Neural progenitor cell (in vitro differentiated cells): ENCODE measurements around the gene NEK10. TPM values are rescaled to one million over a fixed set of nuclear protein-coding genes. Genes with fewer than 3 reads are reported as not detected.
A peak's percentile ranks its signal among the peaks of the same experiment; 100 is the strongest.

Source experiments
- DNase-seq: peaks from one replicate; pipeline ENCODE4 v3.0.0-alpha.2; 2016; ENCODE audit warnings: low spot score
- H2AFZ ChIP-seq: fragments of 200-600 bp; sonication (generic); replicated peaks from 2 replicates; pipeline ENCODE4 v1.6.1; 2016; ENCODE audit warnings: antibody characterized with exemption
- H3F3A ChIP-seq: fragments of 200-600 bp; sonication (generic); 2 replicates; pipeline ENCODE4 v1.6.1; 2016; ENCODE audit warnings: antibody characterized with exemption, low read depth
- H3K27ac ChIP-seq: fragments of 200-600 bp; sonication (generic); 2 replicates; pipeline ENCODE4 v1.5.1; 2016; ENCODE audit warnings: mild to moderate bottlenecking
- H3K27me3 ChIP-seq: fragments of 200-600 bp; sonication (generic); 2 replicates; pipeline ENCODE4 v1.6.1; 2016; ENCODE audit warnings: mild to moderate bottlenecking, moderate library complexity
- H3K36me3 ChIP-seq: fragments of 200-600 bp; sonication (generic); 2 replicates; pipeline ENCODE4 v1.5.1; 2016
- H3K4me1 ChIP-seq: fragments of 200-600 bp; sonication (generic); 2 replicates; pipeline ENCODE4 v1.6.1; 2016; ENCODE audit warnings: mixed run types
- H3K4me2 ChIP-seq: fragments of 200-600 bp; sonication (generic); 2 replicates; pipeline ENCODE4 v1.6.1; 2016
- H3K4me3 ChIP-seq: fragments of 200-600 bp; sonication (generic); 2 replicates; pipeline ENCODE4 v1.5.1; 2016
- H3K79me2 ChIP-seq: fragments of 200-600 bp; sonication (generic); 2 replicates; pipeline ENCODE4 v1.6.1; 2016; ENCODE audit warnings: low read depth
- H3K9ac ChIP-seq: fragments of 200-600 bp; sonication (generic); 2 replicates; pipeline ENCODE4 v1.6.1; 2016
- H3K9me3 ChIP-seq: fragments of 200-600 bp; sonication (generic); 2 replicates; pipeline ENCODE4 v1.5.1; 2016; ENCODE audit warnings: low read depth
- H4K20me1 ChIP-seq: fragments of 200-600 bp; sonication (generic); 2 replicates; pipeline ENCODE4 v1.6.1; 2016; ENCODE audit warnings: low read depth
- H3K27ac Mint-ChIP-seq: 3 replicates; pipeline ENCODE4 v1.8.0; 2021; ENCODE audit warnings: mixed read lengths
- H3K27me3 Mint-ChIP-seq: 2 replicates; pipeline ENCODE4 v1.8.0; 2022; ENCODE audit warnings: low read depth, mild to moderate bottlenecking, inconsistent platforms, moderate library complexity, mixed read lengths; ENCODE audit not compliant: insufficient read depth
- H3K36me3 Mint-ChIP-seq: 3 replicates; pipeline ENCODE4 v1.8.0; 2021; ENCODE audit warnings: mixed read lengths
- H3K4me1 Mint-ChIP-seq: 3 replicates; pipeline ENCODE4 v1.8.0; 2021; ENCODE audit warnings: mixed read lengths
- H3K4me3 Mint-ChIP-seq: 3 replicates; pipeline ENCODE4 v1.8.0; 2021; ENCODE audit warnings: mild to moderate bottlenecking, moderate library complexity, mixed read lengths
- H3K9me3 Mint-ChIP-seq: 3 replicates; pipeline ENCODE4 v1.8.0; 2020; ENCODE audit warnings: mixed read lengths
- CTCF ChIP-seq: fragments of 200-600 bp; sonication (generic); IDR thresholded peaks from 2 replicates; pipeline ENCODE4 v1.5.1; 2017; ENCODE audit warnings: antibody characterized with exemption, mild to moderate bottlenecking
- EZH2 ChIP-seq: fragments of 200-600 bp; sonication (generic); IDR thresholded peaks from 2 replicates; pipeline ENCODE4 v1.6.1; 2017; ENCODE audit warnings: antibody characterized with exemption, mild to moderate bottlenecking, moderate library complexity
- EZH2phosphoT487 ChIP-seq: fragments of 200-600 bp; sonication (generic); IDR thresholded peaks from 2 replicates; pipeline ENCODE4 v1.6.1; 2017; ENCODE audit warnings: antibody characterized with exemption
- total RNA-seq: library from RNA; depleted of rRNA; stranded (reverse); fragments of >200 nt; gene quantifications from 2 replicates; pipeline ENCODE4 v1.2.3, GENCODE V29; 2015; ENCODE audit warnings: low replicate concordance

Gene NEK10
- total RNA-seq, 1 donor from 2014 or later: 0.54 TPM

- no peaks in the 10 kb centered on the region for H3K27me3 ChIP-seq
- Mint-ChIP-seq H3K9me3 (no peaks in the 10 kb centered on the region), H3K27ac (no peak overlapping the region), H3K4me1 (peaks cover 7% of the 10 kb centered on the region), H3K27me3 (no peaks in the 10 kb centered on the region), H3K36me3 (no peaks in the 10 kb centered on the region), H3K4me3 (no peak overlapping the region)
- no peak overlapping the region for H3K27ac ChIP-seq
- H4K20me1 ChIP-seq: no peaks in the 10 kb centered on the region
- no peaks in the 10 kb centered on the region for H3K36me3 ChIP-seq
- no peak overlapping the region for H3K4me3 ChIP-seq
- TF ChIP-seq CTCF (no peak), EZH2 (no peak), EZH2phosphoT487 (no peak)
- H3K4me2 ChIP-seq: no peak overlapping the region
- no peak overlapping the region for H3K9ac ChIP-seq
- no peak overlapping the region for H2AFZ ChIP-seq
- DNase-seq: no peak
- no peaks in the 10 kb centered on the region for H3F3A ChIP-seq
- no peaks in the 10 kb centered on the region for H3K9me3 ChIP-seq
- peaks cover 11% of the 10 kb centered on the region for H3K4me1 ChIP-seq
- H3K79me2 ChIP-seq: no peaks in the 10 kb centered on the region
These were observed 279.5 kb downstream of the NEK10 start for GRCh38 chr3:27089645-27090044.

GRCh38 chr3:27089068-27089467 lies 280.1 kb downstream of the NEK10 start:
- peaks cover 5% of the 10 kb centered on the region for H3K4me1 Mint-ChIP-seq
- no peak overlapping the region for H3K27ac Mint-ChIP-seq
- no peaks in the 10 kb centered on the region for H3K36me3 Mint-ChIP-seq
- H3K27me3 Mint-ChIP-seq: no peaks in the 10 kb centered on the region
- Histone ChIP-seq H3K4me3 (no peak overlapping the region), H3K27me3 (no peaks in the 10 kb centered on the region), H3K36me3 (no peaks in the 10 kb centered on the region), H3K4me1 (peaks cover 11% of the 10 kb centered on the region), H3K27ac (no peak overlapping the region), H3K9me3 (no peaks in the 10 kb centered on the region), H4K20me1 (no peaks in the 10 kb centered on the region), H3K9ac (no peak overlapping the region), H2AFZ (no peak overlapping the region), H3K79me2 (no peaks in the 10 kb centered on the region), H3F3A (no peaks in the 10 kb centered on the region), H3K4me2 (no peak overlapping the region)
- no peak for DNase-seq
- TF ChIP-seq EZH2 (no peak), CTCF (no peak), EZH2phosphoT487 (no peak)
- H3K4me3 Mint-ChIP-seq: no peak overlapping the region
- no peaks in the 10 kb centered on the region for H3K9me3 Mint-ChIP-seq

GRCh38 chr3:27085829-27086730 lies 283.1 kb downstream of the NEK10 start:
- TF ChIP-seq EZH2 (no peak), EZH2phosphoT487 (no peak), CTCF (no peak)
- H3K4me1 ChIP-seq: peaks cover 11% of the 10 kb centered on the region
- no peaks in the 10 kb centered on the region for H4K20me1 ChIP-seq
- H3K36me3 ChIP-seq: no peaks in the 10 kb centered on the region
- H3K27me3 ChIP-seq: no peaks in the 10 kb centered on the region
- DNase-seq: no peak
- peak overlapping the region; percentile 63 for H2AFZ ChIP-seq
- H3K4me2 ChIP-seq: no peak overlapping the region
- Mint-ChIP-seq H3K27me3 (no peaks in the 10 kb centered on the region), H3K4me3 (no peak overlapping the region), H3K9me3 (no peaks in the 10 kb centered on the region), H3K27ac (no peak overlapping the region), H3K36me3 (no peaks in the 10 kb centered on the region), H3K4me1 (peaks cover 12% of the 10 kb centered on the region)
- no peaks in the 10 kb centered on the region for H3F3A ChIP-seq
- H3K9me3 ChIP-seq: no peaks in the 10 kb centered on the region
- H3K9ac ChIP-seq: no peak overlapping the region
- no peak overlapping the region for H3K27ac ChIP-seq
- H3K79me2 ChIP-seq: no peaks in the 10 kb centered on the region
- no peak overlapping the region for H3K4me3 ChIP-seq
